ENCODE results near the gene MILR1.

Gene MILR1

GRCh38 chr17:64505340-64506200 is 56.7 kb downstream of the MILR1 start:
- Histone ChIP-seq H3K9ac (ENCODE audit: low read length) (peak overlapping the region; percentile 100), H3K36me3 (ENCODE audit: control insufficient read depth in 1 of 2, insufficient read depth in 2 of 2, low read depth in 1 of 2, low read length in 2 of 2) (peaks cover 17 to 63% of the 10 kb centered on the region in 2 experiments), H2BK15ac (ENCODE audit: low read depth, poor library complexity, severe bottlenecking) (peak overlapping the region; percentile 86), H3K27ac (ENCODE audit: low read length, poor library complexity, severe bottlenecking) (peak overlapping the region; percentile 93), H3K27me3 (ENCODE audit: control insufficient read depth in 1 of 2, insufficient read depth in 1 of 2, low read length in 2 of 2) (no peaks in the 10 kb centered on the region), H3K4me2 (ENCODE audit: low read length, poor library complexity, severe bottlenecking) (no peak overlapping the region), H4K91ac (ENCODE audit: low read length) (peak overlapping the region; percentile 94), H3K4ac (ENCODE audit: low read depth in 1 of 2, low read length in 2 of 2) (peak overlapping the region; percentile 99 to 100), H3K4me1 (ENCODE audit: control insufficient read depth, insufficient read depth, low read depth, low read length) (peaks cover 6% of the 10 kb centered on the region), H2BK12ac (ENCODE audit: low read length in 2 of 2) (no peak overlapping the region), H4K8ac (ENCODE audit: low read length) (peak overlapping the region; percentile 99), H3K23ac (ENCODE audit: low read length in 2 of 2) (peak overlapping the region in 1 of 2 experiments; percentile 37), H3K18ac (ENCODE audit: low read depth in 1 of 2, low read length in 2 of 2) (peak overlapping the region; percentile 96 to 99), H3K9me3 (ENCODE audit: control insufficient read depth, low read length) (no peaks in the 10 kb centered on the region), H2BK5ac (ENCODE audit: low read depth, low read length, poor library complexity, severe bottlenecking) (peak overlapping the region; percentile 88), H2AK5ac (ENCODE audit: low read length, severe bottlenecking) (peak overlapping the region; percentile 99), H3K14ac (ENCODE audit: low read length in 2 of 2) (peak overlapping the region; percentile 82 to 86), H2AFZ (ENCODE audit: low read depth, low read length) (no peak overlapping the region), H3K79me1 (replicated peaks; ENCODE audit: low read length, poor library complexity, severe bottlenecking) (peaks cover 5% of the 10 kb centered on the region), H2BK120ac (ENCODE audit: low read depth, low read length) (peak overlapping the region; percentile 89), H3K4me3 (ENCODE audit: insufficient read depth in 1 of 2, low read depth in 1 of 2, low read length in 2 of 2) (peak overlapping the region; percentile 85 to 93)
- peak; percentile 78 for DNase-seq
- WGBS: under 1% methylated on average over 67 of the region's 76 CpGs

- H3K4ac ChIP-seq (ENCODE audit: low read depth in 1 of 2, low read length in 2 of 2): peak within 1 kb of the TSS; percentile 99 to 100
- H3K27me3 ChIP-seq (ENCODE audit: control insufficient read depth in 1 of 2, insufficient read depth in 1 of 2, low read length in 2 of 2): no peaks in the 10 kb centered on the region
- H4K8ac ChIP-seq (ENCODE audit: low read length): peak within 1 kb of the TSS; percentile 99
- peak within 1 kb of the TSS; percentile 96 for H3K27ac ChIP-seq (ENCODE audit: low read length, poor library complexity, severe bottlenecking)
- H2BK15ac ChIP-seq (ENCODE audit: low read depth, poor library complexity, severe bottlenecking): peak within 1 kb of the TSS; percentile 87
- peak within 1 kb of the TSS; percentile 94 for H4K91ac ChIP-seq (ENCODE audit: low read length)
- H3K9ac ChIP-seq (ENCODE audit: low read length): peak within 1 kb of the TSS; percentile 100
- H3K4me1 ChIP-seq (ENCODE audit: control insufficient read depth, insufficient read depth, low read depth, low read length): peaks cover 6% of the 10 kb centered on the region
- peaks cover 17 to 60% of the 10 kb centered on the region in 2 experiments for H3K36me3 ChIP-seq (ENCODE audit: control insufficient read depth in 1 of 2, insufficient read depth in 2 of 2, low read depth in 1 of 2, low read length in 2 of 2)
- peak within 1 kb of the TSS; percentile 93 for H2BK5ac ChIP-seq (ENCODE audit: low read depth, low read length, poor library complexity, severe bottlenecking)
- peak within 1 kb of the TSS; percentile 5 to 37 for H3K23ac ChIP-seq (ENCODE audit: low read length in 2 of 2)
- peak within 1 kb of the TSS; percentile 82 to 95 for H3K14ac ChIP-seq (ENCODE audit: low read length in 2 of 2)
- H2BK120ac ChIP-seq (ENCODE audit: low read depth, low read length): peak within 1 kb of the TSS; percentile 89
- H2AK5ac ChIP-seq (ENCODE audit: low read length, severe bottlenecking): peak within 1 kb of the TSS; percentile 99
- H2AFZ ChIP-seq (ENCODE audit: low read depth, low read length): peak within 1 kb of the TSS; percentile 30
- no peaks in the 10 kb centered on the region for H3K9me3 ChIP-seq (ENCODE audit: control insufficient read depth, low read length)
- WGBS: under 1% methylated on average over 31 of the region's 31 CpGs
- peak within 1 kb of the TSS; percentile 96 to 99 for H3K18ac ChIP-seq (ENCODE audit: low read depth in 1 of 2, low read length in 2 of 2)
- peak within 1 kb of the TSS; percentile 85 to 93 for H3K4me3 ChIP-seq (ENCODE audit: insufficient read depth in 1 of 2, low read depth in 1 of 2, low read length in 2 of 2)
- peak within 1 kb of the TSS; percentile 67 for H3K4me2 ChIP-seq (ENCODE audit: low read length, poor library complexity, severe bottlenecking)
- peak within 1 kb of the TSS; percentile 50 to 61 for H2BK12ac ChIP-seq (ENCODE audit: low read length in 2 of 2)
- peaks cover 7% of the 10 kb centered on the region for H3K79me1 ChIP-seq (replicated peaks; ENCODE audit: low read length, poor library complexity, severe bottlenecking)
- peak; percentile 97 for DNase-seq
Observed at GRCh38 chr17:64506201-64506575, 57.3 kb downstream of the MILR1 start, which contains the start of gene DDX5. Gene DDX5 (minus strand): TSS chr17:64506289. CDS start chr17:64506119, 170 bp downstream.

DNA sequence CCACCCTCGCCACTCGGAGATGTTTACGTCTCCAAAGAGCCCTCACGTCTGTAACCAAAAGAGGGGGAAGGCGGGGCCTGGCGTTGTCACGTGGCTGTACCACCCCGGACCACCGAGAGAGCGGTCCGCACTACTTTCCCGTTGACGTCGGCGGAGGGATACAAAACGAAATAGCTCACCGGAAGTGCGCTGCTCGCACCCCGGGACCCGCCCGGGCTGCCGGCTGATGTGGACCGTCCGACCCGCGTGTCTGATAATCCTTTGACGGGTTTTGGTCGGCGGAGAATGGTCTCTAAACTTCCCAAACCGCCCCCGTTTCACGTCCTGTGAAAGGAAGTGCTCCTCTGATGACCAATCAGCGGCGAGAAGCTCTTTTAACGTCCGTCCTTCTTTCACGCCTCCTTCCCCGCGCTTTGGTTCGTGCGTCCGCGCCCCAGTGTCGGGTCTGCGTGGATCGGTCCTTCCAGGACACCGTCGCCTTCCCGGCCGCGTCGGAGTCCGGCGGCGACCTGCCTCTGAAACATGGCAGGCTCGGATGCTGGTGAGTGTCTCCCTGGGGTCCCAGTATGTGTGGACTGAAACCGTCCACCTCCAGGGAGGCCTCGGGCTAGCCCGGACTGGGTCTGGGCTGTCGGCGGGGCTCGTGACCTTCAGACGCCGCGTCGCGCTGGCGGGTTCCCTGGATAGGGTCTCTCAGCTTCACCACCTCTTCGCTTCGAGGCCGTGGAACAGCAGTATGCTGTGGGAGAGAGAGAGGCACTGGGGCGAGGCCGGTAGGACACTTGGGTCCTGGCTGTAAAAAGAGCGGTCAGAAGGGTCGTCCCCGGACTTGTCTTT is 57.9 kb downstream of the MILR1 start, which contains the start of gene CEP95:
Gene CEP95 (plus strand): TSS at position 402 of the 837 bp plus-strand sequence. CDS start 121 bp downstream, at position 523.
- DNase-seq: peak; percentile 99
- Histone ChIP-seq H3K18ac (ENCODE audit: low read depth in 1 of 2, low read length in 2 of 2) (peak within 1 kb of the TSS; percentile 96 to 99), H3K23ac (ENCODE audit: low read length in 2 of 2) (peak within 1 kb of the TSS; percentile 5 to 7), H3K9ac (ENCODE audit: low read length) (peak within 1 kb of the TSS; percentile 100), H3K9me3 (ENCODE audit: control insufficient read depth, low read length) (no peaks in the 10 kb centered on the region), H2AFZ (ENCODE audit: low read depth, low read length) (peak within 1 kb of the TSS; percentile 30), H3K27ac (ENCODE audit: low read length, poor library complexity, severe bottlenecking) (peak within 1 kb of the TSS; percentile 96), H4K91ac (ENCODE audit: low read length) (peak within 1 kb of the TSS; percentile 94), H2BK15ac (ENCODE audit: low read depth, poor library complexity, severe bottlenecking) (peak within 1 kb of the TSS; percentile 87), H2BK12ac (ENCODE audit: low read length in 2 of 2) (peak within 1 kb of the TSS; percentile 50 to 61), H2BK5ac (ENCODE audit: low read depth, low read length, poor library complexity, severe bottlenecking) (peak within 1 kb of the TSS; percentile 93), H3K27me3 (ENCODE audit: control insufficient read depth in 1 of 2, insufficient read depth in 1 of 2, low read length in 2 of 2) (no peaks in the 10 kb centered on the region), H2BK120ac (ENCODE audit: low read depth, low read length) (peak within 1 kb of the TSS; percentile 89), H3K14ac (ENCODE audit: low read length in 2 of 2) (peak within 1 kb of the TSS; percentile 82 to 95), H2AK5ac (ENCODE audit: low read length, severe bottlenecking) (peak within 1 kb of the TSS; percentile 28), H3K4ac (ENCODE audit: low read depth in 1 of 2, low read length in 2 of 2) (peak within 1 kb of the TSS; percentile 99 to 100), H3K79me1 (replicated peaks; ENCODE audit: low read length, poor library complexity, severe bottlenecking) (peaks cover 7% of the 10 kb centered on the region), H3K4me2 (ENCODE audit: low read length, poor library complexity, severe bottlenecking) (peak within 1 kb of the TSS; percentile 67), H3K4me3 (ENCODE audit: insufficient read depth in 1 of 2, low read depth in 1 of 2, low read length in 2 of 2) (peak within 1 kb of the TSS; percentile 85 to 93), H4K8ac (ENCODE audit: low read length) (peak within 1 kb of the TSS; percentile 90), H3K4me1 (ENCODE audit: control insufficient read depth, insufficient read depth, low read depth, low read length) (peaks cover 6% of the 10 kb centered on the region), H3K36me3 (ENCODE audit: control insufficient read depth in 1 of 2, insufficient read depth in 2 of 2, low read depth in 1 of 2, low read length in 2 of 2) (peaks cover 13 to 59% of the 10 kb centered on the region in 2 experiments)
- WGBS: under 1% methylated on average over 75 of the region's 77 CpGs

Measured in mesenchymal stem cell (in vitro differentiated cells and primary cell).